GM20000 (cell line): ENCODE data around the gene MLF2.

Source experiments
- DNase-seq: peaks from one replicate; pipeline ENCODE4 v3.0.0; 2012; ENCODE audit warnings: low spot score
- TF ChIP-seq, protein P1 (sequence below): IDR thresholded peaks from 2 replicates; pipeline ENCODE4 v1.5.1; 2012; ENCODE audit warnings: mild to moderate bottlenecking, control low read depth; ENCODE audit errors: extremely low read depth, missing control alignments

Gene MLF2

DNA sequence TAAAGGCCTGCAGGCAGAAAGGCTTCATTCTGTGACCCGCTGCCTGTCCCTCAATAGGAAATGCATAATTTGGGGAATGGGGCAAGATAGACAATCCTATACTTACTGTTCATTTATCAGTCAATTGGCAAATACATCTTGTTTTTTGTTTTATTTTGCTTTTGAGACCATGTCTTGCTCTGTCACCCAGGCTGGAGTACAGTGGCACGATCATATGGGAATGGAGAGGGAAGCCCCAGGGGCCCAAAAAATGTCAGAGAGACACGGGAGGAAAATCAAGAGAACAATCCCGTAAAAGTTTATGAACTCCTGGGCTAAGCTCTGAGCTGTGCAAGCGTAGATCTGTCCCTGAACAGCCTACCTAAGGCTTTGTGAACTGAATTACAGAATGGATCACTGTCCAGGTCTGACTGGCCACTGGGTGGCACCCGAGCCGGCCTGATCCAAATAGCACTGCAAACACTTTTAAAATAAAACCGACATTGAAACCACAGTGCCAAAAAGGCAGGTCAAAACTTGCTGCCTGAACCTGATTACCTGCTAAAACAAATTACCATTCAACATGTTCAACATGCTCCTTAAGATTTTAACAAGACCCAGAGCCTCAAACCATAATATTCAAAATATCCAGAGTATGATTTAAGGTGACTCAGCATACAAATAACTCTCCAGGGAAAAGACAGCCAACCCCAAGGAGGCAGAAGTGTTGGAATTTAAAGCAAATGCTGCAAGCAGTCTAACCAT lies 17.3 kb downstream of the MLF2 start:
- peak; percentile 58 for DNase-seq
- TF ChIP-seq, protein P1, sequence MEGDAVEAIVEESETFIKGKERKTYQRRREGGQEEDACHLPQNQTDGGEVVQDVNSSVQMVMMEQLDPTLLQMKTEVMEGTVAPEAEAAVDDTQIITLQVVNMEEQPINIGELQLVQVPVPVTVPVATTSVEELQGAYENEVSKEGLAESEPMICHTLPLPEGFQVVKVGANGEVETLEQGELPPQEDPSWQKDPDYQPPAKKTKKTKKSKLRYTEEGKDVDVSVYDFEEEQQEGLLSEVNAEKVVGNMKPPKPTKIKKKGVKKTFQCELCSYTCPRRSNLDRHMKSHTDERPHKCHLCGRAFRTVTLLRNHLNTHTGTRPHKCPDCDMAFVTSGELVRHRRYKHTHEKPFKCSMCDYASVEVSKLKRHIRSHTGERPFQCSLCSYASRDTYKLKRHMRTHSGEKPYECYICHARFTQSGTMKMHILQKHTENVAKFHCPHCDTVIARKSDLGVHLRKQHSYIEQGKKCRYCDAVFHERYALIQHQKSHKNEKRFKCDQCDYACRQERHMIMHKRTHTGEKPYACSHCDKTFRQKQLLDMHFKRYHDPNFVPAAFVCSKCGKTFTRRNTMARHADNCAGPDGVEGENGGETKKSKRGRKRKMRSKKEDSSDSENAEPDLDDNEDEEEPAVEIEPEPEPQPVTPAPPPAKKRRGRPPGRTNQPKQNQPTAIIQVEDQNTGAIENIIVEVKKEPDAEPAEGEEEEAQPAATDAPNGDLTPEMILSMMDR, result peak; percentile 17

DNA sequence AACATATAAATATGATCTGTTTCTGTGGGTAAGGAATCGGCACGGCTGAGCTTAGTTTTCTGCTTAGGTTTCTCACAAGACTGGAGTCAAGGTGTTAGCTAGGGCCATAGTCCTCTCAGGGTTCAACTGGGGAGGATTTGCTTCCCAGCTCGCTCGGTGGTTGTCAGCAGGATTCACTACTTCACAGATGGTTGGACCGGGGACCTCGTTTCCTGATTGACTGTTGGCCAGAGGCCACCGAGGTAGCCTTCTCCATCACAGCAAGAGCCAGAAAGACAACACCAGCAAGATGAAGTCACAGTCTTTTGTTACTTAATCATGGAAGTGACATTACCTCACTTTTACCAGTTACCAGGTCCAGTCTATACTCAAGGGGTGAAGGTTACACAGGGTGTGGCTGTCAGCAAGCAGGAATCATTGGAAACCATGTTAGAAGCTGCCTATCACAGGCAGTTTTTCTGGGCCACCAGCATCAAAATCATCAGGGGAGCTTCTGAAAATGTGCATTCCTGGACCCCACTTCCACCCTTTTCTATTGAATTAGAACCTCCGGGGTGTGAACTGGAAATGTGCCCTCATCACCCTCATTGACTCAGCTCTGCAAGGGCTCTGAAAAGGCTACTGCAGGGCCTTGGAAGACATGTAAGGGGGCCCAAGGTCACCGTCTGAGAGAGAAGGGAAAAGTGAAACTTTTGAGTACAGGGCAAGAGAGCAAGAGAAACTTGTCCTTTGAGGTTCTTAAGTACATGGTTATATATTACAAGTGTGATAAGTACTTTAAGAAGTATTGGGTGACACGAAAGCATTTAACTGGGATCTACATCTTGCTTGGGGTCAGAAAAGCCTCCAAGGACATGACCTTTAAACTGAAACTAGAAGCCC lies 18.2 kb downstream of the MLF2 start:
- TF ChIP-seq, protein P1, result no peak
- no peak for DNase-seq

GRCh38 chr12:6730169-6730568 lies 22.8 kb downstream of the MLF2 start:
- DNase-seq, result no peak
- TF ChIP-seq, protein P1, result no peak

DNA sequence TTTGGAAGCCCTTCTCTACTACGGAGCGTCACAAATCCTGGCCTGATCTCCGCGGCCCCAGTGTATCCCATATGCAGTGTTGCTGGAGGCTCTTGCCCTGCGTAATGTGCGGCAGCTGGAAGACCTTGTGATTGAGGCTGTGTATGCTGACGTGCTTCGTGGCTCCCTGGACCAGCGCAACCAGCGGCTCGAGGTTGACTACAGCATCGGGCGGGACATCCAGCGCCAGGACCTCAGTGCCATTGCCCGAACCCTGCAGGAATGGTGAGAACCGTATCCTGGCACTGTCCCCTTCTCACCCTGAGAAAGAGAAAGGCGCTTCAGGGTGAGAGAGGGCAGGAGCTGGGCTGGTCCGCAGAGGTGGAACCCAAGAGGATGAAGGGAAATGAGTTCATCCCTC lies 23.8 kb downstream of the MLF2 start:
- DNase-seq, result no peak
- TF ChIP-seq, protein P1, result no peak

DNA sequence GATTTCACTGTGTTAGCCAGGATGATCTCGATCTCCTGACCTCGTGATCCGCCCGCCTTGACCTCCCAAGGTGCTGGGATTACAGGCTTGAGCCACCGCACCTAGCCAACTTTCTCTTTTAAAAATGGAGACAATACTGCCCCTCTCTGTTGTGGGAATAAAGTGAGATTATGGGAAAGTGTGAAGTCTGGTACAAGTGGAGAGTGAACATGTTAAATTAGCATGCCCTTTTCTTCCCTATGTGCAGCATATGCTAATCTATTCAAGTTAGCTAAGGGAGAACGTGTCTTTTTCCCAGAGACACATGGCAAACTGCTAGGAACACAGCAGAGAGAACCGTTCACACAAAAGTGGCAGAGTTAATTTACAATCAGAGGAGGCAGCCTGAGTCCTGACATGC lies 27.6 kb downstream of the MLF2 start:
- TF ChIP-seq, protein P1, result no peak
- DNase-seq, result no peak

DNA sequence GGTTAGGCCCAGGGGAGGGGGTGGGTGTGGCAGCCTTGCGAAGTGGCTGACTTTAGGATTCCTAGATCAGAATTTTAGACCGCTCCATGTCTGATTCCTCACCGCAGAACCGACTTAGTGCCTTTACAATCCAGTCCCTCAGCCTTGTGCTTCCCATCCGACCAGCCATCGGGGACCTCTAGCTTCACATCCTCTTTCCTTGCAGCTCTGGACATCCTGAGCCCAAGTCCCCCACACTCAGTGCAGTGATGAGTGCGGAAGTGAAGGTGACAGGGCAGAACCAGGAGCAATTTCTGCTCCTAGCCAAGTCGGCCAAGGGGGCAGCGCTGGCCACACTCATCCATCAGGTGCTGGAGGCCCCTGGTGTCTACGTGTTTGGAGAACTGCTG lies 28.5 kb downstream of the MLF2 start:
- peak; percentile 55 for DNase-seq

More for the DNA sequence above, 28.5 kb downstream of the MLF2 start:
- TF ChIP-seq, protein P1, result no peak
